Hematopoietic multipotent progenitor cell treated with erythropoietin and hydrocortisone succinate and interleukin-3 and kit ligand, for 8 days (in vitro differentiated cells): ENCODE results near the gene ERVK3-1.
A peak's percentile ranks its signal among the peaks of the same experiment; 100 is the strongest.
"Not testable (repeated sequence)": the region's sequence is repeated elsewhere in the genome, so short reads cannot be mapped to it uniquely, and the experiment has no call there.

ENCODE experiments used
- DNase-seq: peaks from one replicate; pipeline ENCODE4 v3.0.0-alpha.2; 2015

The ERVK3-1 gene

GRCh38 chr19:58346961-58347929 is 42.1 kb downstream of the ERVK3-1 start:
- no peak for DNase-seq

DNA sequence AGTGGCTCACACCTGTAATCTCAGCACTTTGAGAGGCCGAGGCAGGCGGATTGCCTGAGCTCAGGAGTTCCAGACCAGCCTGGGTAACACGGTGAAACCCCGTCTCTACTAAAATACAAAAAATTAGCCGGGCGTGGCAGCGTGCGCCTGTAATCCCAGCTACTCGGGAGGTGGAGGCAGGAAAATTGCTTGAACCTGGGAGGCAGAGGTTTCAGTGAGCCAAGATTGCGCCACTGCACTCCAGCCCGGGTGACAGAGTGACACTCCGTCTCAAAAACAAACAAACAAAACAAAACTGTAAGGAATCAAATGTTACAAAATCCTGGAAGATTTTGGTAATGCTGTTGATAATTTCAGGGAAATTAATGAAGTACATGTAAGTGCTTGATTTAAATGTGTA is 42.9 kb downstream of the ERVK3-1 start:
- DNase-seq, result not testable (repeated sequence)

DNA sequence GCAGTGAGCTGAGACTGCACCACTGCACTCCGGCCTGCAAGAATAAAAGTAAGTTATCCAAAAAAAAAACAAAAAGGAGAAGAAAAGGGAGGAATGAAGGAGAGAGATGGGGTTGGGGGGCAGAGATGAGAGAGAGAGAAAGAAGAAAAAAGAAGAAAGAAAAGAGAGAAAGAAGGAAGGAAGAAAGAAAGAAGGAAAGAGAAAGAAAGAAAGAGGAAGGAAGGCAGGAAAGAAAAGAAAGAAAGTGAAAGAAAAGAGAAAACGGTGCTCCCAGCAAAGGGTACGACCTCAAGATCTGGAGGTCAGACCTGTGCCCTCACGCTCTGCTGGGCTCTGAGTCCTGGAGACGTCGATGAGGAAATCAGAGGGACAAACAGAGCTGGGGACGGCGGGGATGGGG is 44.4 kb downstream of the ERVK3-1 start:
- no peak for DNase-seq

DNA sequence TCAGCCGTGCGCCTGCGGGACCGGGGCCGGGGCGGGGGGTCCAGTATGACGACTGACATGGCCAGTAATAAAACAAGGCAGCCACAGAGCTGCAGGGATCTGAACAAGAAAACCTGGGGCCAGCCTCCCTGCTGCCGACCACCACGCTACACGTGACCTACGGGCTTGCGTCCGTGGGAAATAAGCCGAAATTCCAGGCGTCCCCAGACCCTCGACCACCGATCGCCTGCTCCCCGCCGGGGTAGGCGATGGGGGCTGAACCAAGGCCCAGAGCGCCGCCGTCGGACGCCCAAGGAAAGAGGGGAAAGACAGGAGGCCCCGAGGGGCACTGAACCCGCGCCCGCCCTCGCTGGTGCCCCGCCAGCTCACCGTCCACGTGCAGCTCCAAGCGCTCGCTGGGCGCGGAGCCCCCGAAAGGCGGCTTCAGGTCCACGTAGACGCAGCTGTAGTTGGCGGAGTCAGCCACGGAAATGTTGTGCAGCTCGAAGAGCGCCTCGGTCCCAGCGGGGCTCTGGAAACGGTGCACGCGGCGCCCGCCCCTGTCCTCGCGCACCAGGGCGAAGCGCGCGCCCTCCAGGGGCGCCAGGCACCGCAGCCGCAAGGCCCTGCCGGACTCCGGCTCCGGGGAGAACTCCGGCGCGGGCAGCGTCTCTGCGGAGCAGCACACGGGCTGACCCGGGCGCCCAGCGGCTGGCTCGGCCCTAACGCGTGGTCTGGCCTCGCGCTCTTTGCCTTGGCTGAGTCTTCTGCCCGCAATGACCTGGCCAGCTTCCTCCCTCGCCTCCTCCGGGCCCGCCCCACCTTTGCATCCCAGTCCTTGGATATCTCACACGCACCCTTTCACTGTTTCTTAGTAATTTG is 45.1 kb downstream of the ERVK3-1 start:
- DNase-seq, result no peak

DNA sequence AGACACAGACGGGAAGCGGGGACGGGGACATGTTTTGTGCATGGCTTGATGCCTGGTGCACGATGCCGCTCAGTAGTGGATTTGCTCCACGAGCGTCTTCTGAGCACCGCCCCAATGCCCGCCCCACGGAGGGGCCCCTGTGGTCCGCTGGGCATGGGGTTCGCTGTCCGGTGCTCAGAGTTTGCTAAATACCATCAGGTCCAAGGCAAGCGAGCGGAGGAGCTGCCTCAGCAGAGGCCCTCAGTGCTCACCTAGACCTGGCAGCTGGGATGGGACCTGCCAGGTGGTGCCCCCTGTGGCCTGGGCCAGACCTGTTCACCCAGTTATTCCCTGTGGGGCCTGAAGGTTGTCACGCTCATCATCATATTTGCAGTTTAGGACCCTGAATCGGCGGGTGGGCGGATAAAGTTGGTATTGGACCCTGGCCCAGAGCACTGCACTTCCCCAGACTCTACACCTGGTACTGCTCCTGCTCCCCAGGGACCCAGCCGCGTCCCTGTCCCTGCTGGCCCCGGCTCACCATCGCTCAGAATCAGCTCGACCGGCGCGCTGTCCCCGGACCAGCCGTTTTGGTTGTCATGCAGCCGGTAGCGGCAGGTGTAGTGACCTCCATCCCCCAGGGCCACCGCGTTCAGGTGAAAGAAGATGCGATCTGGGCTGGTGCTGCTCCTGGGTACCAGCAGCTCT is 45.8 kb downstream of the ERVK3-1 start:
- no peak for DNase-seq

GRCh38 chr19:58351558-58351878 is 46.3 kb downstream of the ERVK3-1 start:
- no peak for DNase-seq

GRCh38 chr19:58351990-58352755 is 47.0 kb downstream of the ERVK3-1 start:
- no peak for DNase-seq

DNA sequence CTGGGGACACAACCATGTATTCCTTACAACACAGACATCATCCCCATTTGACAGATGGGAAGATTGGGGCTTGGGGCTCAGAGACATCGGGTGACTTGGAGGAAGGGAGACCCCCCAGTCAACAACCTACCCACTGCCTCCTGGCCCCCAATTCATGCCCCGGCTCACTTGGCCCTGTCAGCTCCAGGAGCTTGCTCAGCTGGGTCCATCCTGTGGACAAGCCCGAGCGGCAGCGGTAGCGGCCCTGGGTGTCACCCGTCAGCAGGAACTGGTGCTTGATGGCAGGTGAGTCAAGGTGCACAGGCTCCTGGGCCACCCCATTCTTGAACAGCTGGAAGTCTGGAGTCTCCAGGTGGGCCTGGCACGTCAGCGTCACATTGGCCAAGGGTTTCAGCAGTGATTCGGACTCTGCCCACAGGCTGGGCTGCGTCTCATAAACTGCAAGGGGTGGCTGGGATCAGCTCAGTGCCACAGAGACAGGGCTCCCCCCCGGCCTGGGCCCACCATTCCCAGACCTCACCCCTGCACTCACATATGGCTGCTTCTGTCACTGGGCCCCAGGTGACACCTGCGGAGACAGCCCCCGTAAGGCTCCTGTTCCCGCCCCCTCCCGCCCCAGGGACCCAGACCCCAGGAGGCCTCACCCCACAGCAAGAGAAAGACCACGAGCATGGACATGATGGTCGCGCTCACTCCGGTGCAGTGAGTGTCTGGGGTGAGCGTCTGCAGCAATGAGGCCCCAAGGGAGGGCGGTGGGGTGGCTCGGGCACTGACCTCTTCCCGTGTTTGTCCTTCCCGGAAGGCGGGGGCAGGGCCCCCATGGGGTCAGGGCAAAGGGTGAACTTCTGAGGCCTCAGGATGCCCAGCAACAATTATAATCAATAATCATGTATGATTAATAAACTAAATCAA is 47.8 kb downstream of the ERVK3-1 start, which contains the start of gene A1BG:
A1BG (minus strand) TSS at position 733 of the 912 bp plus-strand sequence; CDS start at position 678, 55 bp downstream.
- no peak for DNase-seq

DNA sequence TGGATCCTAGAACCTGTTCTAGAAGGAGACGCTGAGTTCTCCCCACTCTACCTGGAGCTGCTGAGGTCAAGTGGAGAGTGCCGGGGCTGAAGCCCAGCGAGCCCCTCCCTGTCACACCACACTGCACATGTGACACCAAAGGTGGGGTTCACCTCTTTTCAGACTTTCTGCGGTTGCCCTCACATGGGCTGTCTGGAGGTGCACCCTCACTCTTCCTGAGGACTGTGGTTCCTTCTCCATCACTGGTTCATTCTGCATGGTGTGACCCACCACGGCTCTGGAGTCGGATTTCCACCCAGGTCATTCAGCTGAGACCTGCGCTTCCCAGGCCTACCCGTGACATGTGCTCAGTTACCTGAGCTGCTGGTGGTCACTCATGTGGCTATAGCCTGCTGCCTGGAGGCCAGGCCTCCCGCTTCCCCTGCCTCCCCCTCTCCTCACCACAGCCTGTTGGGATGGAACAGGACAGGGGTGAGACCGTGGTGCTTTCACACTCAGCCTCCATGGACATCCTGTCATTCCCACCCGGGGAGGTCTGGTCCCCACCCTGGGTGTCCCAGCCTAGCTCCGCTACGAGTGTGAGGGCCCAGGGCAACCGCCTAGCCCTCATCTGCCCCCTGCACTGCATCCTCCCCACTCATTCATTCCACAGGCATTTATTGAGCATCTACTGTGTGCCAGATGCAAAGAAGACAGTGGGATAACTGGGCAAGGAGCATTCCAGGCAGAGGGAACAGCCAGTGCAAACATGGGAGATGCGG is 48.7 kb downstream of the ERVK3-1 start:
- no peak for DNase-seq

- no peak for DNase-seq
These were observed 49.4 kb downstream of the ERVK3-1 start for GRCh38 chr19:58354478-58355030.

DNA sequence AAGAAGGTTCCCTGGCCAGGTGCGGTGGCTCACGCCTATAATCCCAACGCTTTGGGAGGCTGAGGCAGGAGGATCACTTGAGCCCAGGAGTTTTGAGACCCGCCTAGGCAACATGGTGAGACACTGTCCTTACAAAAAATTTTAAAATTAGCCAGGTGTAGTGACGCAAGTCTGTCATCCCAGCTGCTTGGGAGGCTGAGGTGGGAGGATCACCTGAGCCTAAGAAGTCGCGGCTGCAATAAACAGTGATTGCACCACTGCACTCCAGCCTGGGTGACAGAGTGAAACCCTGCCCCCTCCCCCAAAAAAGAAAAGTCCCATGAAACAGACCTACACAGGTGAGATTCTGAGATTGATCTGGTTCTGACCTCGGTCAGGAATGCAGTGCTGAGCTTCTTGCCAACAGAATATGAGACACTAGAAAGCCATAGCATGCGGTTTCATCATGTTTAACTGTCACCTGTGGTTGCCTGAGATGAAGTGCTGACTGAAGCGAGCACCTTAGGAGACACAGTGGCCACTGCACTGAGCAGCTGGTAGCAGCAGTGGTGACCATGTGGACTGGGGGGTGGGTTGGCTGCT is 50.1 kb downstream of the ERVK3-1 start:
- no peak for DNase-seq

GRCh38 chr19:58355908-58356765 is 51.0 kb downstream of the ERVK3-1 start:
- peak; percentile 13 for DNase-seq

- DNase-seq, result no peak
These were observed 51.7 kb downstream of the ERVK3-1 start for GRCh38 chr19:58356766-58357480.

DNA sequence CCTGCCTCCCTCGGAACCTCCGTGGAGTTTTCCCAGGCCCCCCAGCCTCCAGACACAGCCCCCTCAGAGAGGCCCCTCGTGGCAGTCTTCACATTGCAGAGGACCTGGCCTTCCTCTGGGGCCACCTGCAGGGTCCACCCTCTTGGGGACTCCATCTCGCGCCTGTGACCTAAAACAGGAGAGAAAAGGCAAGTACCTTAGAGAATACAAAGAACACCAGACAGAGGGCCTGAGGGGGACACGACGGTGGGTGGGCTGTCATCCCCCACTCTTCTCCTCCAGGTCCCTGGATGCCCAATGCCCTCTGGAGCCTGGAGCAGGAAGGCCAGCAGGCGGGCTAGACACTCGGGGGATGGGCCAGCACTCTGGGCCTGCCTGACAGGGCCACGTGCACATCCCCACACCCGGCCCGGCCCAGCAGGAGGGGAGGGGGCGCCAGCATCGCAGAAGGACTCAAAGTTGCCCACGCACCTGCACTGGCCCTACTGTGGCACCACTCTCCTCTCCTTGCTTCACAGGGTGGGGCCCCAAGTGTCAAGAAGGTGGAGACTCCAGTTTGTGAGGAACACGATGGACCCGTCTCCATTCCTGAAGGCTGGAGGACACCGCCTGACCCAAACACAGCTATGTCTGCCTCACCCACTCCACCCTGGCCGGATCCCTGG is 52.4 kb downstream of the ERVK3-1 start:
- no peak for DNase-seq

DNA sequence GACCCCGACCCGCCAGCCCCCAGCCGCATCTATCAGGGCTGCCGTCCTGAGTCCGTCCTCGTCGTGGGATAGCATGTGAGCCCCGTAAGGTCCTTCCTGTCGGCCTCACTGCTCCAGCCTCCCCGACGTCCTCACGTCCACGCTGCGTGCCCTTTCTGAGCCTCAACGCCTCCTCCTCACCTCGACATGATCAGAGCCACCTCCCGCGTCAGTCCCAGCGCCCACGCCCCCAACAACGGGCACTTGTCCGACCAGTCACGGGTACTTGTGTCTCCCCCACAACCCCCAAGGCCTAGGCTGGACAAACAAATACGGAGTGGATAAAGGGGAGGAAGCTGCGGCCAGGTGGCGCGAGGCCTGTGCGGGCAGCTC is 56.7 kb downstream of the ERVK3-1 start:
- DNase-seq, result peak; percentile 79

DNA sequence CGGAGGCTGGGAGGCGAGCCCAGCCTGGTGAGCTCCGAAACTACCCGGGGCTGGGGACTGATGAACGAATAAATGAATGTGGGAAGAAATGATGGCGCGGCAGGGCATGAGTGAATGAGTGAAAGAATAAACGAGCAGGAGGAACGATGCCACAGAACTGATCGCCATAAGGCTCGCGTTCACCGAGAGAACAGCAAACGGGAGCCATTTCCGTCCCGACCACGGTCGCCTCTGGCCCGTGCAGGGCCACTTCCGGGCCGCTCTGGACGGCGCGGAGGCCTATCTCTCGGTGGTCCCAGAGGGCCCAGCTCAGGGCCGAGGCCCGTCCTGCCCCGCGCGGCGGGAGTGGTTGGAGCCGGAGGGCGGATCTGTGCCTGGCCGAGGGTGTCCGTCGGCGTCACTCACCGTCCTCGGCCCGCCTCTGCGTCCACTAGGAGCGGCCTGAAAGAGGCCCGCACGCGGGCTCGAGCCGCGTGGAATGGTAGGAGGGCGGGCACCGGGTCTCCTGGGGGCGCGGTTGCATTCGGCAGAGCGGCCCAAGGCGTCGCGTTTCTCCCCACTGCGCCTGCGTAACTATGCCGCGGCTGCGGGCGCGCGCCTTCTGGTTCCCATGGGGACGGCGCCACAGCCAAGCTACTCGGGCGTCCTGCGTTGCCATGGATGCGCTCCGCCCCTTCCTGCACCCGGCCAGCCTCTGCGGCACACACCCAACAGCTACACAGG is 57.3 kb downstream of the ERVK3-1 start, which contains the start of gene ZNF497:
ZNF497 (minus strand) TSS at position 480 of the 723 bp plus-strand sequence. CDS start 5,116 bp downstream, outside the sequence.
- DNase-seq, result peak; percentile 97

DNA sequence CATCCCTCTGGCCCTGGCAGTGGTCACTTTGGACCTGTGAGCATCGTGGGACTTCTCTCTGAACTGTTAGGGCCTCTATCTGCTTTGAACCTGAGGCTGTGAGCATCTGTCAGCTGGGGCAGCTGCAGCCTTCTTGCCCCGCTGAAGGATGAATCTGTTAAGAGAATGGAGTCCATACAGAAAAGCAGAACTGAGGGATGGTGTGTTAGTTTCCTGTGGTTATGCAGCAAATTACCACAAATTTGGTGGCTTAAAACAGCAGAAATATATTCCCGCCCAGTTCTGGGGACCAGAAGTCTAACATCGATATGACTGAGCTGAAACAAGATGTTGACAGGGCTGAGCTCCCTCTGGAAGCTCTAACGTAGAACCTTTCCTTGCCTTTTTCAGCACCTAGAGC is 59.0 kb downstream of the ERVK3-1 start:
- peak; percentile 30 for DNase-seq
